CD4-positive, alpha-beta T cell treated with Interleukin-21 for 1 hour (primary cell): ENCODE data around the gene INTS7.

Experiments used
- DNase-seq: peaks from one replicate; pipeline ENCODE4 v3.0.0-alpha.2; 2020

The INTS7 gene, protein sequence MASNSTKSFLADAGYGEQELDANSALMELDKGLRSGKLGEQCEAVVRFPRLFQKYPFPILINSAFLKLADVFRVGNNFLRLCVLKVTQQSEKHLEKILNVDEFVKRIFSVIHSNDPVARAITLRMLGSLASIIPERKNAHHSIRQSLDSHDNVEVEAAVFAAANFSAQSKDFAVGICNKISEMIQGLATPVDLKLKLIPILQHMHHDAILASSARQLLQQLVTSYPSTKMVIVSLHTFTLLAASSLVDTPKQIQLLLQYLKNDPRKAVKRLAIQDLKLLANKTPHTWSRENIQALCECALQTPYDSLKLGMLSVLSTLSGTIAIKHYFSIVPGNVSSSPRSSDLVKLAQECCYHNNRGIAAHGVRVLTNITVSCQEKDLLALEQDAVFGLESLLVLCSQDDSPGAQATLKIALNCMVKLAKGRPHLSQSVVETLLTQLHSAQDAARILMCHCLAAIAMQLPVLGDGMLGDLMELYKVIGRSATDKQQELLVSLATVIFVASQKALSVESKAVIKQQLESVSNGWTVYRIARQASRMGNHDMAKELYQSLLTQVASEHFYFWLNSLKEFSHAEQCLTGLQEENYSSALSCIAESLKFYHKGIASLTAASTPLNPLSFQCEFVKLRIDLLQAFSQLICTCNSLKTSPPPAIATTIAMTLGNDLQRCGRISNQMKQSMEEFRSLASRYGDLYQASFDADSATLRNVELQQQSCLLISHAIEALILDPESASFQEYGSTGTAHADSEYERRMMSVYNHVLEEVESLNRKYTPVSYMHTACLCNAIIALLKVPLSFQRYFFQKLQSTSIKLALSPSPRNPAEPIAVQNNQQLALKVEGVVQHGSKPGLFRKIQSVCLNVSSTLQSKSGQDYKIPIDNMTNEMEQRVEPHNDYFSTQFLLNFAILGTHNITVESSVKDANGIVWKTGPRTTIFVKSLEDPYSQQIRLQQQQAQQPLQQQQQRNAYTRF

DNA sequence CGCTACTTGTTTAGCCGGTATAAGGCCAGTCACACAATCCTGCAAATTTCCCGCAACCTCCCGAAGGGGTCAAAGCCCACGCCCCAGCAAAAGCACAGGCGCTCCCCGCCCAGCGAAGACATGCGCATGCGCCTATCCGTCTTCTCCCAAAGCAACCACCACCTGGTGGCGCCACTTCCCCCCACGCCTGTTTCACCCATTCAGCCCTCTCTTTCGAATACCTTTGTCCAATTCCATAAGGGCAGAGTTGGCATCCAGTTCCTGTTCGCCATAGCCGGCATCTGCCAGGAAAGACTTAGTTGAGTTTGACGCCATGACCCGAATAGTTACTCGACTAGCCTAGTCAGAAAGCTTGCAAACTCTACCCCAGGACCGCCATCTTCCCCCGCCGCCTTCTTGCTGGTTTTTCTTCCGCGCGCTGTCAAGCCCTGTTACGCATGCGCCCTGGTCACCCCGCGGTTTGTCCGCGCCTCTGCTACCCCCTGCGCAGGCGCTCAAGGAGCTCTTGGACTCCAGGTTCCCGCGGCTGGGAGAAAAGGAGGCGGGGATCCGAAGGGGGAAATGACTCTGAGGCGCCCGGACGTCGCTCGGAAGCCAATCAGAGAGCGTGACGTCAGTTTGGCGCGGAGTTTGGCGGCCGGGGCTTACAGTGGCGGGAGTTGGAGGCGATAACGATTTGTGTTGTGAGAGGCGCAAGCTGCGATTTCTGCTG lies at the start of gene INTS7, which contains the start of gene DTL:
INTS7 (minus strand) TSS at position 435 of the 712 bp plus-strand sequence; CDS start at position 315, 120 bp downstream.
DTL (plus strand) TSS at position 626 of the 712 bp plus-strand sequence. CDS start 143 bp downstream, outside the sequence.
- peak; percentile 99 for DNase-seq

DNA sequence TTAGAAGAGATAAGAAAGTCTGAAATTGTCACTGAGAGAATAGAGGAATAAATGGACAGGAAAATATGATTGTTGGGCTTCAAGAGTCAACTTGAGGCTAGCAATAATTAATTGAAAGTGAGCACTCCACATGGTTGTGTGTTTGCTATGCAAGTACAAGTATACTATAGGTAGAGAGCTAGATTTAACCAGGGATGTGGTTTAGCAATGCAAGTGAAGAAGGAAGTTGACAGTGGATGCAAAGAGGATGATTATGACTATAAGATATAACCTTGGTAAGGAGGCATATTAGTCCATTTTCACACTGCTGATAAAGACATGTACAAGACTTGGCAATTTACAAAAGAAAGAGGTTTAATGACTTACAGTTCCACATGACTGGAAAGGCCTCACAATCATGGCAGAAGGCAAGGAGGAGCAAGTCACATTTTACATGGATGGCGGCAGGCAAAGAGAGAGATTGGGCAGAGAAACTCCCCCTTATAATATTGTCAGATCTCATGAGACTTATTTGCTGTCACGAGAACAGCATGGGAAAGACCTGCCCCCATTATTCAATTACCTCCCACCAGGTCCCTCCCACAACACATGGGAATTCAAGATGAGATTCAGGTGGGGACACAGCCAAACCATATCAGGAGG lies 47.5 kb upstream of the INTS7 start:
- DNase-seq, result no peak

DNA sequence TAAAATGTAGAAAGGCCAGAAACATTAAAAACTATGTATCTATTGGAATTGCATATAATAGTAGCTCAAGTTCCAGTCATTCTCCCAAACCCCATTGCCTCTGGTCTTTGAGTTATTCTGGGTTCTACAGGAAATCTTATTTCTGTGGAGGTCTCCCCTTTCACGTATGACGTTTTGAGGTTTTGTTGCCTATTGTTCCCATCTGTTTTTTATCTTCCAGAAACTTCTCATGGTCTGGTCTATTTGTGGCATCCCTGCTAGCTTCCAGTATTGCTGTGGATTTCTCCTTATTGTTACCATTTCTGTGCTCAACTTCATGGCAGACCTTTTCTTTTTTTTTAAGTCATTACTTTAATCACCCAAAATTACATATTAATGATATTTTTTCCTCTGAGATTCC lies 43.5 kb upstream of the INTS7 start:
- no peak for DNase-seq

DNA sequence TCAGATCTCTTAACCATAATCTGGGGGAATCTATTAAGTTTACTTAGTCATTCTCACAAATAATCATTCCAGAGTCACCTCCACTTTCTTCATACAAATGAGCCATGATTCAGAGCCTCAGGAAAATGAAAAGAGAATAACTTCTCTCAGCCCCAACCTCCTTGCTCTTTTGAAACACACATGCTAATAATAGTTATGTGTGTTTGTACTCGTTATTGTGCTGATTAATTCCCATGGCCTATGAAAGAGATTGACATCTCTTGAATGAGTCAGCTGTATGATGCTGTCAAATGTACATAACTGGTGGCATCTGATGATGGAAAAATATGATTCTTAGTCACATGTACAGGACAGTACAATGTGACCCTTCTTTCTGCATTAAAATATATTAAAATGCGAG lies 41.7 kb upstream of the INTS7 start:
- DNase-seq, result no peak

DNA sequence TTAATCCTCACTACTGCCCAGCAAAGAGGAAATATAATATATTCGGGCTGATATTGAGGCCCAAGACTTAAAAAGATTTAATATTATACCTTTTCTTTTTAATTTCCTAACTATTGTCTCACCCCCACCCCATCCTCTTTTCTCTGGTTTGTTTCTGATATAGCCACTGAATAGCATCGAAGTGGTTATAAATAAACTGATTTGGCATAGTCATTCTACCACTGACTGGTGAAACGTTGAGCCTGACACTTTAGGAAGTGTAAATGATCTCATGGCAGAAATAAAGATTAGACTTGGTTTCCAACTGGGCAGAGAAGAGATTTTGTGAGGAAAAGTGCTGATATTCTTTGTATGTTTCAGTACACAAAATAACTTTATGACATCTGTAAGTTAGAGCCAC lies 39.5 kb upstream of the INTS7 start:
- DNase-seq, result no peak

DNA sequence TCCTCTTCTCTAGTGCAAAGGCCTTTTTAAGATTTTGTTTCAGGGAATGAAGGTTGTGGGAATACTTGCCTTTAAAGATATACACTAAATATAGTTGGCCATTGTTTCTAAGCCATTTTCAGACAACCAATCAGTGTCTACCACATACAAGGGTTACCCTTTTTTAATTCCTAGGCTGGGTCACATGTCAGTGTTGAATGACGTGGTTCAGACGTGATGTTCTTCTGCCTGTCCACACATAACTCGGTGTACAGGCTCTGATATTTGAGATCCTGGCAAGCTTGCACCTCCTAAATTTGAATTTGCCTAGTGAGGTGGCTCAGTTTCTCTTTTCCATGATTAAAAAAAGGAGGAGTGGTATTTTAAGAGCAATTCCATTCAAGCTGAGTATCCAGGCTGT lies 39.0 kb upstream of the INTS7 start:
- DNase-seq, result no peak

DNA sequence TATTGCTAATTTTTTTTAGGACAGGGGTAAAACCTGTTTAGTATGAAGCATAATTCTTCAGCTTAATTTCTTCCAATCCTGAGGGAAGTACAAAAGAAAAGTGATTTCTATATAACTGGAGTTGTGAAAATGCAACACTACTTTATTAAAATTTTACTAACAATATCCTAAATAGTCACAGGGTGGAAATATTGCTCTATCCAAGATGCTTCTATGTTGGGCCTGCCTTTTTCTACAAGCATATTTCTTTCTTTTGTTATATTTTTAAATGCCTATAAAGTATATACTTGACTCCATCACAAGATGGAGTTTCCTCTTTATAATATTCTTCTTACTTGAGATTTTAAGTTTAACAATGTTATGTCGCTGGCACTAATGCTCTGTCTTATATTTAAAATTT lies 38.1 kb upstream of the INTS7 start:
- DNase-seq, result no peak

DNA sequence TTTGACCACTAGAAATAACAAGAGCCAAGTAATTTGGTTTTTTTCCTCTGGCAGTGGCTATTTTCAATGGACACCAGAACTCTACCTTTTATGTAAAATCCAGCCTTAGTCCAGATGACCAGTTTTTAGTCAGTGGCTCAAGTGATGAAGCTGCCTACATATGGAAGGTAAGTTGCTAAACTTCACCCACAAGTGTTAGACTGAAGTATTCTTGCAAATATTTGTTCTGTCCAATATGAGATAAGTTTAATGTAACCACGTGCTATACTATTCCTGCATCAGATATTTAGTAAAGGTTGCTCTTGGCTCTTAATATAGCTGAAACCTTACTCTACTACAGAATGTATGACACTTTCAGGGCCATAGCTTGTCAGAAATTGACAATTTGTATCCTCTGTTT lies 36.7 kb upstream of the INTS7 start:
- no peak for DNase-seq

DNA sequence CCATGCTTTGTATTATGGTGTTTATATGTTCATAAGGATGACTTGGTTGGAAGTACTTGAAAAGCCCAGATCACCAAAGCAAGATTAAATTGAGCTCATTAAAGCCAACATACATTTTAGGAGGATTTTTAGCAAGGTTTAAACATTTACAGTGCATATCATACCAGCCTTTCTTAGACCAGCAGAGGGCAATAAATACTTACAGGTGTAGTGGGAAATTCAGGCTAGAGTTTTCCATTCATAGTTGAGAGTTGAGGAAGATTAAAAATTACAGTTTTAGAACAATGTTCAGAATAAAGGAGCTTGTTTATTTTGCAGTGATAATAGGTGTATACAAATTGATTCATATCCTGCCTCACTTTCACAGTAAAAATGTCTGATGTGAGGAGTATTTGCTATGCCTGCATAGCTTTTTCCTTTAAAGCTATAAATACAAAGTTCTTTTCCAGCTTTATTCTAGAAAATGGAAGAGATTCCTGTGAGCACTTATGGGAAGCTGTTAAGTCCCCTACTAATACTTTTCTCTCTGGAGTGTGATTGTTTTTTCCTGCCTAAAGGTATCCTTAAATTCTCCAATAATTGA lies 35.5 kb upstream of the INTS7 start:
- DNase-seq, result peak; percentile 67

DNA sequence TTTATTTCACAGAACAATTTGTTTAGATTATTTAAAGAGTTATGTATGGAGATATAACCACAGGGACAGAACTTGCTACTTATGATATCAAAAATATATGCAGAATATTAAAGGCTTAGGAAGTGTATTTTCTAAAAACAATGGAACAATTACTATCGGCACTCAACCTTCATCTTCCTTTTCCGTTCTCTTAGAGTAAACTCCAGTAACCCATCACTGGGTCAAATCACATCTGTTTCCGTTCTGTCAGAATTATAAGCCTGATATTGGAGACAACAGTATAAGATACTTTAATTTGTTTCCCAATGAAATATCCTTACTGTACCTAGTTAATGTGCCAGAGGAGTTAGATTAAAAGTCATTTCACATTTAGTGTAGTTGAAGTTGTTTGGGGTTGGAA lies 32.4 kb upstream of the INTS7 start:
- no peak for DNase-seq

DNA sequence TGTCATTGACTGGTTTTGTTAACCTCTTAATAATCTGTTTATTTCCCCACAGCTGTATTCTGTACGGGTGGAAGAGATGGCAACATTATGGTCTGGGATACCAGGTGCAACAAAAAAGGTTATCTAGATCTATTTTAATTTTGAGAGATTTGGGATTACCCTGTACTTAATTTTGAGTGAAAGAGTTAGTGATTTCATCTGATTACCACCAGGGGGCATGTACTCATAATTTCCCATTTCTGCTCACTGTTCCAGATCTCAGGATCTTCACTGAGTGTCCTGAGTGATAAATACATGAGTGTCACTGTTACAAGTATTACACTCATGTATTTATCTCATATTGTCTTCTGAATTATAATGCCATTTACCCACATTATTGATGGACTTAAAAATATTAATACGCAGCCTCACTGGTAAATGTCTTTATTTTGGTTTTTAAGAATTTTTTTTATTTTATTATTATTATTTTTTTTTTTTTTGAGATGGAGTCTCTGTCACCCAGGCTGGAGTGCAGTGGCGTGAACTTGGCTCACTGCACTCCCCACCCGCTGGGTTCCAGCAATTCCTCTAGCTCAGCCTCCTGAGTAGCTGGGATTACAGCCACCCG lies 27.6 kb upstream of the INTS7 start:
- peak; percentile 50 for DNase-seq

DNA sequence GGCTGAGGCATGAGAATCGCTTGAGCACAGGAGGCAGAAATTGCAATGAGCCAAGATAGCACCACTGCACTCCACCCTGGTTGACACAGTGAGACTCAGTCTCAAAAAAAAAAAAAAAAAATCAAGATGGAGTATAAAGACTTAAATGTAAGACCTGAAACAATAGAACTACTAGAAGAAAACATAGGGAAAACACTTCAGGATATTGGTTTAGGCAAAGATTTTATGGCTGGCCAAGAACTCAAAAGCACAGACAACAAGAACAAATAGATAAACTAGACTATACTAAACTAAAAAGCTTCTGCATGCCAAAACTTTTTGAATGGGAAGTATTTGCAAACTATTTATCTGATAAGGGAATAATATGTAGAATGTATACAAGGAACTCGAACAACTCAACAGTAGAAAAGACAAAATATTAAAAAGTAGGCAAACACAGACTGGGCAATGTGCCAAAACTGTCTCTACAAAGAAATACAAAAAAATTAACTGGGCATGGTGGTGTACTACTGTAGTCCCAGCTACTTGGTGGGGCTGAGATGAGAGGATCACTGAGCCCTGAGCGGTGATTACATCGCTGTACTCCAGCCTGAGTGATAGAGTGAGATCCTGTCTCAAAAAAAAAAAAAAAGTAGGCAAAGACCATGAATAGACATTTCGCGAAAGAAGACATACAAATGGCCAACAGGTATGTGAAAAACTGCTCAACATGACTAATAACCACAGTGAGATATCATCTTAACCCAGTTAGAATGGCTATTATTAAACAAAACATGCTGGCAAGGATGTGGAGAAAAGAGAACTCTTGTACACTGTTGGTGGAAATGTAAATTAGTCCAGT lies 25.5 kb upstream of the INTS7 start:
- no peak for DNase-seq

DNA sequence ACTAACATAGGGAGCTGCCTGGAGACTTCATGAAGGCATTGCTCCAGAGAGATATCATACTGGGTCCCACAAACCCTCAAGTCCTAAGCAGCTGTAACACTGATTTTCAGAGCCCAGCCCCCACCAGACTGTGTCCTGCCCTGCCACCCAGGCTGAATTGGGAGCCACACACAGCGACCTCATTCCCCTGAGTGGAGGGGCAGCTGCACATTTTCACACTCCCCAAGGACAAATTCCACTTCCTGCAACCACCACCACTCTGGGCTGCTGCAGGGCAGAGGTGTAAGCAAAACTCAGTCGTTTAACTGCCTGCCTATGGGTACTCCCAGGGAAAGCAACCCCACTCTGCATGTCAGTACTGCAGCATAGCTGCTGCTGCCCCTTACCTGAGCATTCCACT lies 20.0 kb upstream of the INTS7 start:
- DNase-seq, result no peak

DNA sequence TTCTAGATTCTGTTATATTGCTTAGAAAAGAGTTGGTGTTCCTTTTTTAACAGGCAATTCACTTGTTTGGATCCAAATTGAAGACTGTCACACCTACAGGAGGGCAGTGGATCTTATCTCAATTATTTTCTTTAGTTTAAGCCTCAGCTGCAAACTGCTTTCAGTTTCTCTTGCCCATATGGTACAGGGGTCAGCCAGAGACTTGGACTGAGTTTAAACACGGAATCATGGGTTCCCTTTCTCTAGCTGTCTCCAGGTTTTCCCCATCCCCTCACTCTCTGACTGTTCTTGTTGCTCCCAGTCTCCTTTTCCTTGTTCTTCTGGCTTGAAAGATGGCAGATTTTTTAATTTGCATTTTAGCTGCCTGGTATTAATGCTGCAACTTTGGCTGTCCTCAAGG lies 18.6 kb upstream of the INTS7 start:
- no peak for DNase-seq

DNA sequence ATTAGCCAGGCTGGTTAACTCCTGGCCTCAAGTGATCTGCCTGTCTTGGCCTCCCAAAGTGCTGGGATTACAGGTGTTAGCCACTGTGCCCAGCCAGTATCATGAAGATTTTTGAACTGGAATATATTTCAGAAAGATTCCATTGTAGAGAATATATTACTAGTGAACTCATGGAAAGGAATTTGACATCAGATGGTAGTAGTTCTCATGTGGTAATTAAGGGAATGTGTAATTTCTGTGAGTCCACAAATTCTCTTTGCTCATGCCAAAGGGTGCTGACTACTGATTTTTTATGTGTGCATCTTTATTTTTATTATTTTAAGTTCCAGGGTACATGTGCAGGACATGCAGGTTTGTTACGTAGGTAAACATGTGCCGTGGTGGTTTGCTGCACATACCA lies 10.6 kb upstream of the INTS7 start:
- no peak for DNase-seq

DNA sequence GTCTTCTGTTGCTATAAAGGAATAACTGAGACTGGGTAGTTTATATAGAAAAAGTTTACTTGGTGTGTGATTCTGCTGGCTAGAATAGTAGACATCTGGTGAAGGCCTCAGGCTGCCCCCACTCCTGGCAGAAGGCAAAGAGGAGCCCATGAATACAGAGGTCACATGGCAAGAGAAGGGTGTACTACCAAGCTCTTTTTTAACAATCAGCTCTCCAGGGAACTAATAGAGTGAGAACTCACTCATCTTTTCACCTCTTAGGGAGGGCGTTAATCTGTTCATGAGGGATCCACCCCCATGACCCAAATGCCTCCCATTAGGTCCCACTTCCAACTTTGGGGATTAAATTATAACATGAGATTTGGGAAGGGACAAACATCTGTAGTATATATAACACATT lies 9.5 kb upstream of the INTS7 start:
- DNase-seq, result no peak

DNA sequence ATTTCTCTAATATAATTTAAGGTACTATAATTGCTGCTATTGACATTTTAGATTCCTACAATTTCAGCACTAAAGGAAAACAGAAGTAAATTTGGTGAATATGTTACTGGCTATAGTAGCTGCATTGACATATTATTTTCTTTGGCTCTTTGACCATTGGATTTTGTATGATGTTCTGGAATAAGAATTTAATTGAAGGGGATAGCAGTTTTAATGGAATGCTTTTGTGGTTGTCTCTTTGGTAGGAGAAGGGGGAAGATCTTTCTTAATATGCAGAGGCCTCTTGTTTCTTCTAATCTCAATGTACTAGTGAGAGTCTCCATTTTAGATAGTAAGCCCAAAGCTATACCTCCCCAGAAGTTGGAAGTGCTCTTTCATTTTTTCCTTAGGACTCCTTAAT lies 7.1 kb upstream of the INTS7 start:
- DNase-seq, result no peak

DNA sequence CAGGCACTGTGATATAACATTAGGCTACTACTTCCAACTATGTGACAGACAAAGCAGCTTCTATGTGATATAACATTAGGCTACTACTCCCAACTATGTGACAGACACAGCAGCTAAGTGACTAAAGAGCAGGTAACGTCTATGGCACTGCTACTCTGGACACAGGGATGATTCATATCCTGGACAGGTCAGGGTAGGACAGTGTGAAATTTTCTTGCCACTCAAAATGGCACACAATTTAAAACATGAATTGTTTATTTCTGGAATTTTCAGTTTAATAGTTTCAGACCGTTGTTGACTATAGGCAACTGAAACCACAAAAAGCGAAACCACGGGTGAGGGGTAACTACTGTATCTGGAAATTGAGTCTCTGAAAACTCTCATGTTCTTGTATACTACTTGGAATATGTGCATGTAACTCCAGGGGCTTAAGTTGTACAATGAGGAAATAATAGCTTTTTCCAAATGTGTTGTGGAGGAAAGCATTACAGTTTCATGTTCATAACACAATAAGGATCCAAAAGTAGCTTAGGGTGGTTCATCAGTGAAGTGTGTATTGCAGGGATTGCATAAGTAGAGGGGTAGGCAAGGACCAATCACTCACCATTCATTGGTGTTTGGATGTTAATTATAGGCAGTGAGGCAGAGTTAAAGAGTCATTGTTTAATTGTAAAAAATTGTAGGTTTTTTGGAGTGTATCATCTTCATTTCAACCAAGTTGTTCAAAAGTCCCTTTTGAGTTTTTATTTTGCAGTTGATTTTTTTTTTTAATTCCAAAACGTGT lies 5.5 kb upstream of the INTS7 start:
- peak; percentile 14 for DNase-seq

DNA sequence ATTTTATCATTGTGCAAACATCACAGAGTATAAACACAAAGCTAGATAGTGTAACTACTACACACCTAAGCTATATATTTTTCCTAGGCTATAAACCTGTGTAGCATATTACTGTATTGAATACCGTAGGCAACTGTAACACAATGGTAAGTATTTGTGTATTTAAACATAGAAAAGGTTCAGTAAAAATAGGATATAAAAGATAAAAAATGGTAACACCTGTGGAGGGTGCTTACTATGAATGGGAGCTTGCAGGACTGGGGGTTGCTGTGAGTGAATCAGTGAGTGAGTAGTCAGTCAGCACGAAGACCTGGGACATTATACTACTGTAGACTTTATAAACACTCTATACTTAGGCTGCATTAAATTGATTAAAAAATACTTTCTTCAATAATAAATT lies 4.3 kb upstream of the INTS7 start:
- DNase-seq, result no peak

DNA sequence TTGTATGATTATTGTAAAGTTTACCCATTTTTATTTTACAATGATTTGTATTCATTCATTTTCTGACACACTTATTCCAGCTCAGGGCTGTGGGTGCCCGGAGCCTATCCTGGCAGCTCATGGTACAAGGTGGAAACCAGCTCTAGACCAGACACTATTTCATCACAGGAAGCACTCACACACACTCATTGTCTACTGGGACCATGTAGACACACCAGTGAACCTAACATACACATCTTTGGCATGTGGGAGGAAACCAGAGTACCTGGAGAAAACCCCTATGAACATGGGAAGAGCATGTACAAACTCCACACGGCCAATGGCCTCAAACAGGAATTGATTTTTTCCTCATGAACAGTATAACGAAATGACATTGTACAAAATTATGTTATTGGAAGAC lies 2.5 kb upstream of the INTS7 start:
- peak; percentile 32 for DNase-seq
